Inflammatory macrophage treated with lipopolysaccharide for 1 hour (primary cell): ENCODE data around the gene NAP1L4.
"Not testable (repeated sequence)": the region's sequence is repeated elsewhere in the genome, so short reads cannot be mapped to it uniquely, and the experiment has no call there.

Experiments used
- DNase-seq, 2 donors: peaks; one replicate each; pipeline ENCODE4 v3.0.0-alpha.2; 2020 to 2022

Gene NAP1L4

GRCh38 chr11:2955906-2956476 lies 36.1 kb downstream of the NAP1L4 start:
- DNase-seq: no peak

- DNase-seq: no peak
Measured at GRCh38 chr11:2954263-2954662, 37.9 kb downstream of the NAP1L4 start.

- DNase-seq: no peak
Measured at GRCh38 chr11:2952290-2952689, 39.8 kb downstream of the NAP1L4 start.

GRCh38 chr11:2951231-2952110 lies 40.7 kb downstream of the NAP1L4 start:
- no peak for DNase-seq

GRCh38 chr11:2950825-2951224 lies 41.3 kb downstream of the NAP1L4 start:
- DNase-seq: no peak

- DNase-seq: no peak
Measured at GRCh38 chr11:2949920-2950319, 42.2 kb downstream of the NAP1L4 start.

- DNase-seq: no peak
Measured at GRCh38 chr11:2947744-2948143, 44.4 kb downstream of the NAP1L4 start.

- no peak for DNase-seq
Measured at GRCh38 chr11:2945757-2946287, 46.3 kb downstream of the NAP1L4 start.

GRCh38 chr11:2945031-2945756 lies 46.9 kb downstream of the NAP1L4 start:
- peak; percentile 94 to 96 for DNase-seq

GRCh38 chr11:2944530-2944929 lies 47.6 kb downstream of the NAP1L4 start:
- DNase-seq: no peak

GRCh38 chr11:2943711-2944118 lies 48.4 kb downstream of the NAP1L4 start:
- DNase-seq: peak in 1 of 2 donors; percentile 43

GRCh38 chr11:2942872-2943710 lies 49.0 kb downstream of the NAP1L4 start:
- no peak for DNase-seq

- no peak for DNase-seq
Measured at GRCh38 chr11:2942447-2942846, 49.7 kb downstream of the NAP1L4 start.

- DNase-seq: no peak
Measured at GRCh38 chr11:2940921-2941821, 51.0 kb downstream of the NAP1L4 start.

- no peak for DNase-seq
Measured at GRCh38 chr11:2940147-2940920, 51.8 kb downstream of the NAP1L4 start.

GRCh38 chr11:2938458-2939418 lies 53.4 kb downstream of the NAP1L4 start:
- not testable (repeated sequence) for DNase-seq

- not testable (repeated sequence) for DNase-seq
Measured at GRCh38 chr11:2937641-2938457, 54.3 kb downstream of the NAP1L4 start.

GRCh38 chr11:2934611-2935239 lies 57.4 kb downstream of the NAP1L4 start:
- DNase-seq: no peak
